ENCODE data around the gene RNF222.
A peak's percentile ranks its signal among the peaks of the same experiment; 100 is the strongest.
"Not testable (repeated sequence)": the region's sequence is repeated elsewhere in the genome, so short reads cannot be mapped to it uniquely, and the experiment has no call there.

The RNF222 gene

DNA sequence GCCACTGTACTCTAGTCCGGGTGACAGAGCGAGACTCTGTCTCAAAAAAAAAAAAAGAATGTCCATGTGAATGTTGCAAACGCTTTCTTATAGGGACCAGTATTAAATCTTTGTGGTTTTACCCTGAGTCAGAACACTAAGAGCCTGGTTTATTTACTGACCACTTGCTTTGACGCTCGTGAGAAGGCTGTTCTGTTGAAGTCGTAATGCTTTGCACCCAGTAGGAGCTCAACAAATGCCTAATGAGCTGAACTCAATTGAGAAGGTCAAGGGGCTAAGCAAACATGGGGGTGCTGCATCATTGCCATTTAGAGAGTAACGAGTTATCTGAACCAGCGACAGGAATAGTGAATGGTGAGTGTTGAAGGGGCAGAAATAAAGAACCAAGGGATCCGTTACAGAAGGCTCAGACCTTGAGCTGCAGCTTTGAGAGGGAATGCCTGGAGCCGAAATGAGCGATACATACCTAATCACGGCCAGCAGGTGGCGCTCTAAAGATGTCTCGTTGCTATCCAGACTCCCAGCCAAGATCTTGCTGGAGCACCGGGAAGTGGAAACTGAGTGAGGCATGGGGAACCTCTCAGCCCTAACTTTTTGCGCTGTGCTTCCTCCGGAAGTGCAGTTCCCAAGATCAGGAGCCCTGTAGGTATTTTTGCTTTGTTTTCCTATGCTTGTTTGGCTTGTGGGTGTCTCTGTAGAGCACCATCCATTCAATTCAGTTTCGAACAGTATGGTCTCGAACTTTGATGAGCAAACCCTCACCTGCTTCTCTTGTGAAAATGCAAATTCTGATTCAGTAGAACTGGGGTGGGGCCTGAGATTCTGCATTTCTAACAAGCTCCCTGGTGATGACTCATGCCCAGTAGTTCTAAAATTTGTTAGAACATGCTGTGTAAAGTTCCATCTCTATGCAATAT, 12.6 kb upstream of the RNF222 start:
- DNase-seq, result peak; percentile 63

GRCh38 chr17:8408371-8408770, 10.7 kb upstream of the RNF222 start:
- no peak for DNase-seq

DNA sequence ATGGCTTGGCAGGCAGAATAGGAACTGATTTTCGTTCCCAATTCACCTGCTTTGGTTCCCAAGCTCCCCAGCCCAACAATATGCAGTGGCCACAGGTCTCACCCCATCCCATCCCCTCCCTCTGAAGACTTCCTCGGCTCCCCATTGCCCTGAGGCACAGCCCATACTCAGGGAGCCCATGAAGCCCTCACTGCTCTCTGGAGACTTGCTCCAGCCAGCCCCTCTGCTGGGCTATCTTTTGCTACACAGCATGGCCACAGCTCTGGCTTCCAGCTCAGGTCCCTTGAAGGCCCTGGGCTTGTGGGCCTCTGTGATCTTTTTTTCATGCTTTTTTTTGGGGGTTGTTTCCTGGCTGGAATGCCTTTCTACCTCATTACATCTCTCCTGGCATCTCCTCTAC, 8.5 kb upstream of the RNF222 start:
- DNase-seq, result no peak

GRCh38 chr17:8405499-8406016, 7.9 kb upstream of the RNF222 start:
- no peak for DNase-seq

- no peak for DNase-seq
These were observed 5.4 kb upstream of the RNF222 start for GRCh38 chr17:8402921-8403536.

GRCh38 chr17:8401107-8401506, 3.5 kb upstream of the RNF222 start:
- no peak for DNase-seq

DNA sequence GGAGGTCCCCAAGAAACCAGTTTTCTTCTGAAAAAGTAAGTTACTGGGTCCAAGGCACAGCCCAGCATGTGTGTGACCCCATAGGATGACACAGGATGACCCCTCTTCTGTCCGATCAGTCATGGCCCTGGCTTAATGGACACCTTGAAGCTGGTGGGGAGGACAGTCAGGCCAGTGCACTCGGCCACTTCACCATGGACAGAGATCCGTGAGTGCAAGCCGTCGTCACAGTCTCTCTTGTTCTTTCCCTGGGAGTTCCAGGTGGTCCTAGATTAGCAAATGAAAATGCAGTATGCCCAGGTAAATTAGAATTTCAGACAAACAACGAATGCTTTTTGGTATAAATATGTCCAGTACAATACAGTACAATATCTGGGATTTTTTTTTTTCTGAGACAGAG, 1.4 kb upstream of the RNF222 start:
- no peak for DNase-seq

DNA sequence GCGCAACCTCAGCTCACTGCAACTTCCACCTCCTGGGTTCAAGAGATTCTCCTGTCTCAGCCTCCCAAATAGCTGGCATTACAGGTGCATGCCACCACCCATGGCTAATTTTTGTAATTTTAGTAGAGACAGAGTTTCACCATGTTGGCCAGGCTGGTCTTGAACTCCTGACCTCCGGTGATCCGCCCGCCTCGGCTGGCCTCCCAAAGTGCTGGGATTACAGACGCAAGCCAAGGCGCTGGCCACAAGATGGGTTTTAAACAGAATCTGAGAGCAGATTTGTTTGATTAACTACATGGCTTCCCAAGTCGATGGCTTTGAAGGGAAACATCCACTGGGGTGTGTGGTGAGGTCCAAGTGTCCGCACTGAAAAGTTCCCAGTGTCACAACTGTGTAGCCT, 3.1 kb downstream of the RNF222 start:
- DNase-seq, result not testable (repeated sequence)

DNA sequence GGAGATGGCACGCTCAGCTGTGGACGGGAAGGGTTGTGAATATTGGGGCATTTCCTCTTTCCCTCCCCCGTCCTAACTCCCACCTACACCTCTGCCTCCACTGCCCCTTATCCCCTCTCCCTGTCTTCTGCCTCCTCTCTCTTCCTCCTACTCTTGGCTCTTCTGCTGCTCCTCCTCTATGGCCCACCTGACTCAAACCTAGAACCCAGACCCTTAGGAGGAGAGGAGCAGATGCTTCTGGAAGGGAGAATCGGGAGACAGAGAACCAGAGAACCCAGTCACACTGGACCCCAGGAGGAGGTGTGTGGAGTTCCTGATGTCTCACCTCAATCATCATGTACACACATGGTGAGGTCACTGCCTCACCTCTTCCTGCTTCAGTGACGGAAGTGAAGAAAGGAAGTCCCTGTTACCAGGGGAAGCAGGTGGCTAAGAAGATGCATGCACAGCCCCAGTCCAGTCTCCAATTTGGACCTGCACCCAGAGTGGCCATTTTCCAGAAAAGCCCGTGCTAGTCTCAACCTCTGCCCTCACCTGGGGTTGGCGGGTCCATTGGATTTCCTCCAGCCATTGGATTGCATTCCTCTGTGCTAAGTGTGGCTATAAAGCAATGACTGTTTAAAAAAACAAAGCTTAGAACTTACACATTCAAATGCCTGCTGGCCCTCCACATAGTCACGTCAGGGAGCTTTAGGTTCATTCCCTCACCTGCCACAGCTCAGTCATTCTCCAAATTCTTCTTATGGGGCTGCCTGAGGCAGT, 4.0 kb downstream of the RNF222 start:
- no peak for DNase-seq

GRCh38 chr17:8392674-8393469, 4.8 kb downstream of the RNF222 start:
- no peak for DNase-seq

DNA sequence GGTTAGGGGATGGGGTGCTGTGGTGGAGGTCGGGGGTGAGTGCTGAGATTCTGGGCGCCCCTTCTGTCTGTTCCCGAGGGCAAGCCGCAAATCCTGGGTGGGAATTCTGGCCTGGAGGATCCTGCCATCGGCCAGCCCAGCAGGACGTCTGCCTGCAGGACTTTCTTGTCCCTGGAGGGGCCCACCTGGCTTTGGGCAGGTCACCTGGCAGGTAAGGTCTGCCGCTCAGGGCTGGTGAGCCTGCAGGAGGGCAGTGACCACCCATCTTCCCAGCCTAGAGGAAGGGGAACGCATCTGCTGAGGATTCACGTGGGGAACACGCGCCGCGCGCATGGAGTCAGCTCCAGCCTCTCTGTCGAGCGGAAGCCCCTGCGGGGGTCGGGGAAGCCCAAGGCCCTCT, 5.4 kb downstream of the RNF222 start:
- DNase-seq, result no peak

DNA sequence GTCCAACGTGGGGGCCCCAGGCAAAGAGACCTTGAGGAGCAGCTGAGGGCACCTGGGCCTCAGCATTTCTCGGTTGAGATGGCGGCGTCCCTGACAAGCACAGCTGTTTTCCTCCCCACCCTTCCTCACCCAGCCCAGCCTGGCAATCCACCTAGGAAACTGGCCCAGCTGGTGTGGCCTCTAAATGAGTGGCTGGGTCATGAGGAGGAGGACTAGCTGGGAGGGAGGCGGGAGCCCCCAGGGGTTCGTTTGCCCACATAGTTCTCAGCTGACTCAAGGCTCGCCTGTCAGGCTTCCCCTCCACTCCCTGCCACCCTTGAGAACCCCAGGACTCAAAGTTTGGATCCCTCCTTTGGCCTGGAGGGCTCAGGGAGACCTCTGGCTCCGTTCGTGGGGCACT, 5.9 kb downstream of the RNF222 start:
- no peak for DNase-seq

GRCh38 chr17:8387914-8388651, 9.5 kb downstream of the RNF222 start:
- DNase-seq, result no peak

- no peak for DNase-seq
These were observed 10.8 kb downstream of the RNF222 start for GRCh38 chr17:8386841-8387240.

DNA sequence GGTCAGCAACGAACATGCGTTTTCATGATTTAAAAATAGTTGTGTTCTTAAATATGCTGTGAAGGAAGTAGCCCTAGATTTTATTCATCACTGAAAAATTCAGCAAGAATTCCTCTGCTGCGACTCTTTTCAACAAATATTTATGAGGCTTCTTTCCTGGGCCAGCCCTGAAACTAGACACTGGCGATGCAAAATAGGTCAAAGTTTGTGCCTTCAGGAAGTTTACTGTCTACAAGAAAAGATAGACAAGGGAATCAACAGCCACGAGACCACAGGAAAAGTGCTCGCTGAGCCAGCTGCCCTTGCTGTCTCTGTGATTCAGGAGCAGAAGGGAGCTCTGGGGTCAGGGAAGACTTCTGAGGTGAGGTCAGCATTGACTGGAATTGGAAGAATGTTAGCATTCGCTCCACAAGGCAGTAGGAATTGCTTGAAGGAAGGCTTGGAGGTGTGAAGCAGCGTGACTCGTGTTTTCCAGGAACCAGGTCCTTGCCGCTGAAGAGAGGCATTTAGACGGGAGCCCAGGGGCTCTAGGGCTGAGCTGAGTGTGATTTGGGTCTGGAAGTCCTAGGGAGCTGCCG, 12.7 kb downstream of the RNF222 start:
- DNase-seq, result no peak

DNA sequence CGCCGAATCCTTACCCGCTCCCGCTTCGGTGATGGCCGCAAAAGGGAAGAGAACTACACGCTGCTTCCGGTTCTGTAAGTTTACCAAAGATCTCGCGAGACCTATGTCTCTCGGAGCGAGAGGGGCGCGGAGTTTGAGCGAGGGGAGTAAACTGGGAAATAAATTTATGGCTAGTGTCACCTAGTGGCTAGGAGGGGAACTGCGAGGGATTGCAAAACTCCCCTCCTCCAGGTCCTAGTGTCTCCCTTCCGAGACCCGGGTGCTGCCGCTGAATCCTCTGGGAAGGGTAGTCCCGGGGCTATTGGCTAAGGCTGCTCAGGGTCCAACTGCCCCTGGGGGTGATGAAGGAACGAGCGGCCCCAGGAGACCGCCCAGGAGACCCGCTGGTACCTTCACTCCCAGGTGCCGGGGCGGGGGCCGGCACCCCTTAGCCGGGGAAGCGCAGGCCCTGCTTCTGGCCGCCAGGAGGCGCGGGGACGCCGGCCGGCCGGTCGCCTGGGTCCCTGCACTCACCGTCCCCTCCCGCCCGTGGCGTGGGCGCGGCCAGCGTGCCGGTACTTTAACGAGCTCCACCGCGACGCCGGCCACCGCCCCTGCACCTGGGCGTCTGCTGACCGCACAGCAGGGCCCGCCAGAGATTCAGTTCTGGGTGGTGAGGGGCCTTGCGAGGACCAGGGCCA, 14.3 kb downstream of the RNF222 start, which contains the start of gene RPL26:
Gene RPL26 (minus strand): TSS at position 51 of the 680 bp plus-strand sequence. CDS start 883 bp downstream, outside the sequence.
- DNase-seq, result peak; percentile 87

DNA sequence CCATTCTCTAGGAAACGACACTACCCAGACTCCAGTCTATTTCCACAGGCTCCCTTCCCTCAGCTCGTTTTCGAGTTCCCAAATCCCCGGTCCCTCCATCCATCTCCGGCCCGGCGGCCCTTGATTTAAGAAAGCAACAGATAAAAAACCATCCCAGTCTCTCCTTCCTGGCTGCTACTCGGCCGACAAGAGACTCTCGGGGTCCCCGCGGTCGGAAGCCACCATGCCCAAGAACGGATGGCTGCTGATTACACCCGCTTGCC, 14.8 kb downstream of the RNF222 start:
- no peak for DNase-seq

GRCh38 chr17:8382052-8382879, 15.4 kb downstream of the RNF222 start:
- no peak for DNase-seq

DNA sequence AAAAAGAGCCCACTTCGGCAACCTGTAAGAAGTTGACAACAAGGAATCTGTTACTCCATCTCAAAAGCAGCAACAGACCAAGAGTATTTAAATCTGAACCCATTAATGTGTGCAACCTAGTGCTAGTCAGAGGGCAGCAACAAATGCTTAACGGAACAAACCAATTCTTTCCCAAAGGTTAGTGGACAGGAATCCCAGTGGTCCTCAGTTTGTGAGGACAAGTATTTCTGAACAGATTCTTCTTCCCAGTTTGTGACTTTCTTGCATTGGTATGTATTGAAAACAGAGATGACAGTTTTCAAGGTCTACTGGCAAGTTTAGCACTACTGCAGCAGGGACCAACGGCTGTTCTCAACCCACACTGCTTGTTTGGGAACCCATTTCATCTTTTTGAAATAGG, 17.6 kb downstream of the RNF222 start:
- DNase-seq, result no peak

GRCh38 chr17:8378117-8378516, 19.5 kb downstream of the RNF222 start:
- not testable (repeated sequence) for DNase-seq
